K562 (cell line): Measurements from ENCODE around the gene GAL3ST2. TPM values are rescaled to one million over a fixed set of nuclear protein-coding genes. Genes with fewer than 3 reads are reported as not detected.
"Not testable (repeated sequence)": the region's sequence is repeated elsewhere in the genome, so short reads cannot be mapped to it uniquely, and the experiment has no call there.

Experiments used
- ATAC-seq: fragments of 200-7000 bp; cut with Tn5 transposase; 3 replicates; pipeline ENCODE4 v1.9.1; 2020; ENCODE audit warnings: moderate library complexity
- BruUV-seq: library from RNA; stranded (reverse); fragments of 400-500 nt; replicated peaks from 2 replicates; lab custom pipeline; 2021; lab: Mats Ljungman, UMichigan
- CTCF ChIA-PET: fragments of 300-600 bp; formaldehyde crosslinking; extraction: SDS; loops from one replicate; lab custom pipeline; 2021; ENCODE audit warnings: low intra/inter-chr PET ratio; lab: Yijun Ruan, JAX
- POLR2A ChIA-PET: fragments of 300-600, 350-650 bp; sonication (Branson Sonifier 250); formaldehyde crosslinking; extraction: SDS; loops from one replicate; lab custom pipeline; 2021; ENCODE audit warnings: antibody characterized with exemption, inconsistent platforms; lab: Yijun Ruan, JAX
- DNase-seq, 4 experiments: peaks; one replicate each; pipeline versions ENCODE4 v3.0.0 to v3.0.0-alpha.2; 2011 to 2018; ENCODE audit warnings: low spot score in 3 of 4, mixed read lengths in 3 of 4; ENCODE audit errors: extremely low read depth in 1 of 4
- FAIRE-seq: peaks from 2 replicates; lab custom pipeline; 2011; peaks lifted over from hg19 to GRCh38; lab: Jason Lieb, UNC
- H2AFZ ChIP-seq: 2 replicates; pipeline ENCODE4 v1.6.0; 2011; ENCODE audit warnings: low read depth, low read length, control low read depth, inconsistent platforms
- H3K27ac ChIP-seq: fragments of 200-600 bp; 3 replicates; pipeline ENCODE4 v1.8.0; 2011; ENCODE audit warnings: low read depth, mild to moderate bottlenecking, control low read depth, inconsistent platforms, low read length, moderate library complexity, mixed read lengths; ENCODE audit errors: extremely low read depth
- H3K27me3 ChIP-seq, 2 experiments: fragments of 300-600 bp in 1 of 2; 2 replicates in 1 of 2; 3 replicates in 1 of 2; pipeline versions ENCODE4 v1.6.0 to v1.8.0; 2011; ENCODE audit warnings: inconsistent platforms in 2 of 2, low read length in 2 of 2, mild to moderate bottlenecking in 1 of 2, mixed read lengths in 1 of 2, moderate library complexity in 1 of 2; ENCODE audit not compliant: control insufficient read depth in 2 of 2, insufficient read depth in 2 of 2
- H3K36me3 ChIP-seq: fragments of 300-600 bp; 3 replicates; pipeline ENCODE4 v1.8.0; 2011; ENCODE audit warnings: mild to moderate bottlenecking, low read length, inconsistent platforms; ENCODE audit not compliant: control insufficient read depth, insufficient read depth
- H3K4me1 ChIP-seq, 2 experiments: fragments of 200-600 bp in 1 of 2; replicated peaks in 1 of 2; 2 replicates in 1 of 2; 3 replicates in 1 of 2; pipeline versions ENCODE4 v1.5.1 to v1.8.0; 2011; ENCODE audit warnings: inconsistent platforms in 2 of 2, low read length in 2 of 2, mild to moderate bottlenecking in 1 of 2, mixed read lengths in 1 of 2, moderate library complexity in 1 of 2; ENCODE audit not compliant: control insufficient read depth in 2 of 2, insufficient read depth in 2 of 2
- H3K4me2 ChIP-seq: 2 replicates; pipeline ENCODE4 v1.6.1; 2011; ENCODE audit warnings: low read length, control low read depth, inconsistent platforms, mixed read lengths; ENCODE audit not compliant: insufficient read depth
- H3K4me3 ChIP-seq: fragments of 200-600 bp; sonication (generic), shearing (Covaris generic); 2 replicates; pipeline ENCODE4 v1.5.1; 2016; ENCODE audit warnings: control low read depth, inconsistent platforms
- H3K79me2 ChIP-seq: fragments of 200-600 bp; 3 replicates; pipeline ENCODE4 v1.8.0; 2011; ENCODE audit warnings: low read length, inconsistent platforms; ENCODE audit not compliant: control insufficient read depth, insufficient read depth
- H3K9ac ChIP-seq, 2 experiments: 2 replicates each; pipeline versions ENCODE4 v1.6.0 to v1.6.1; 2011; ENCODE audit warnings: low read depth in 2 of 2, low read length in 2 of 2, control low read depth in 1 of 2, inconsistent platforms in 1 of 2, mild to moderate bottlenecking in 1 of 2, mixed read lengths in 1 of 2; ENCODE audit not compliant: insufficient read depth in 1 of 2
- H3K9me1 ChIP-seq: one replicate; pipeline ENCODE4 v1.6.0; 2011; ENCODE audit warnings: inconsistent platforms, mild to moderate bottlenecking, low read length, moderate library complexity; ENCODE audit not compliant: control insufficient read depth, insufficient read depth
- H3K9me3 ChIP-seq: replicated peaks from 2 replicates; pipeline ENCODE4 v1.5.1; 2011; ENCODE audit warnings: low read depth, low read length, inconsistent platforms; ENCODE audit not compliant: control insufficient read depth, insufficient read depth
- H4K20me1 ChIP-seq: replicated peaks from 2 replicates; pipeline ENCODE4 v1.6.1; 2011; ENCODE audit warnings: low read length, inconsistent platforms, mixed read lengths; ENCODE audit not compliant: control insufficient read depth, insufficient read depth
- ASH1L ChIP-seq: fragments of 450-650 bp; IDR thresholded peaks from 2 replicates; pipeline ENCODE4 v1.6.1; 2018; ENCODE audit warnings: borderline replicate concordance, mild to moderate bottlenecking, low read depth; ENCODE audit not compliant: partially characterized antibody
- GABPA ChIP-seq: fragments of 200-800 bp; sonication (Bioruptor generic); conservative IDR thresholded peaks from 2 replicates; pipeline ENCODE4 v1.6.1; 2016; ENCODE audit warnings: low read depth, missing genetic modification characterization, missing compliant biosample characterization
- ZHX1 ChIP-seq: fragments of 150-350 bp; conservative IDR thresholded peaks from 2 replicates; pipeline ENCODE4 v1.6.1; 2014; ENCODE audit warnings: low read length
- ZNF561 ChIP-seq: fragments of 450-650 bp; formaldehyde crosslinking; conservative IDR thresholded peaks from 2 replicates; pipeline ENCODE4 v1.4.0; 2020; ENCODE audit warnings: mild to moderate bottlenecking, moderate library complexity
- WGBS: fragments of 100-300 bp; shearing (Covaris generic); methylation state at CpG from one replicate; pipeline ENCODE4 v1.1.6; 2016; ENCODE audit warnings: low coverage, mixed read lengths; ENCODE audit not compliant: insufficient coverage; ENCODE audit errors: missing lambda C conversion rate; 5-methylcytosine and 5-hydroxymethylcytosine counted together
- in situ Hi-C: fragments of 300-500 bp; cut with MboI; formaldehyde crosslinking; loops from 4 replicates; pipeline ENCODE4 v1.15.0; 2018; ENCODE audit warnings: inconsistent platforms, mixed read lengths
- intact Hi-C: fragments of 100-400 bp; cut with micrococcal nuclease; formaldehyde crosslinking; loops from 2 replicates; pipeline ENCODE4 v1.14.2; 2022
- polyA plus RNA-seq, 8 experiments: library from polyadenylated mRNA; depleted of rRNA in 4 of 8; stranded (reverse) in 5 of 8; unstranded in 3 of 8; fragments of >200 nt; fragmentation: Nextera tagmentation in 2 of 8; fragmentation: Illumina TruSeq in 1 of 8; extraction: Ambion mirVana in 2 of 8; extraction: Trizol in 1 of 8; gene quantifications; 2 replicates each; pipeline versions ENCODE4 v1.2.1 to v1.2.3, GENCODE V29; 2011 to 2014; ENCODE audit warnings: inconsistent platforms in 1 of 8, missing spikeins in 1 of 8
- total RNA-seq, 7 experiments: library from RNA; depleted of rRNA in 6 of 7; stranded (reverse); fragments of >200 nt in 6 of 7; fragmentation: Illumina TruSeq in 2 of 7; extraction: Trizol in 2 of 7; gene quantifications; 2 replicates each; pipeline versions ENCODE4 v1.2.1 to v1.2.3, GENCODE V29; 2011 to 2021; ENCODE audit warnings: low replicate concordance in 1 of 7
- TF ChIP-seq, protein P1 (sequence below): fragments of 200-400 bp; formaldehyde crosslinking; IDR thresholded peaks from 2 replicates; pipeline ENCODE4 v1.6.1; 2017; ENCODE audit warnings: mild to moderate bottlenecking, low read depth, low read length, moderate library complexity

The GAL3ST2 gene
- total and polyA plus RNA-seq, 9 of the 15 experiments (the other 6 are each of a cell fraction or from before 2014, with no cell fraction given): 0.42 TPM; not detected in 8

- TF ChIP-seq ZHX1: no peak
- no peak for TF ChIP-seq GABPA (tag)
- TF ChIP-seq ASH1L: no peak
- TF ChIP-seq, protein P1, sequence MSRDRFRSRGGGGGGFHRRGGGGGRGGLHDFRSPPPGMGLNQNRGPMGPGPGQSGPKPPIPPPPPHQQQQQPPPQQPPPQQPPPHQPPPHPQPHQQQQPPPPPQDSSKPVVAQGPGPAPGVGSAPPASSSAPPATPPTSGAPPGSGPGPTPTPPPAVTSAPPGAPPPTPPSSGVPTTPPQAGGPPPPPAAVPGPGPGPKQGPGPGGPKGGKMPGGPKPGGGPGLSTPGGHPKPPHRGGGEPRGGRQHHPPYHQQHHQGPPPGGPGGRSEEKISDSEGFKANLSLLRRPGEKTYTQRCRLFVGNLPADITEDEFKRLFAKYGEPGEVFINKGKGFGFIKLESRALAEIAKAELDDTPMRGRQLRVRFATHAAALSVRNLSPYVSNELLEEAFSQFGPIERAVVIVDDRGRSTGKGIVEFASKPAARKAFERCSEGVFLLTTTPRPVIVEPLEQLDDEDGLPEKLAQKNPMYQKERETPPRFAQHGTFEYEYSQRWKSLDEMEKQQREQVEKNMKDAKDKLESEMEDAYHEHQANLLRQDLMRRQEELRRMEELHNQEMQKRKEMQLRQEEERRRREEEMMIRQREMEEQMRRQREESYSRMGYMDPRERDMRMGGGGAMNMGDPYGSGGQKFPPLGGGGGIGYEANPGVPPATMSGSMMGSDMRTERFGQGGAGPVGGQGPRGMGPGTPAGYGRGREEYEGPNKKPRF: no peak
- no peak for TF ChIP-seq ZNF561 (CRISPR knock-in tag)
These were observed 23.0 kb downstream of the GAL3ST2 start (continued) for GRCh38 chr2:241799522-241800197.

DNA sequence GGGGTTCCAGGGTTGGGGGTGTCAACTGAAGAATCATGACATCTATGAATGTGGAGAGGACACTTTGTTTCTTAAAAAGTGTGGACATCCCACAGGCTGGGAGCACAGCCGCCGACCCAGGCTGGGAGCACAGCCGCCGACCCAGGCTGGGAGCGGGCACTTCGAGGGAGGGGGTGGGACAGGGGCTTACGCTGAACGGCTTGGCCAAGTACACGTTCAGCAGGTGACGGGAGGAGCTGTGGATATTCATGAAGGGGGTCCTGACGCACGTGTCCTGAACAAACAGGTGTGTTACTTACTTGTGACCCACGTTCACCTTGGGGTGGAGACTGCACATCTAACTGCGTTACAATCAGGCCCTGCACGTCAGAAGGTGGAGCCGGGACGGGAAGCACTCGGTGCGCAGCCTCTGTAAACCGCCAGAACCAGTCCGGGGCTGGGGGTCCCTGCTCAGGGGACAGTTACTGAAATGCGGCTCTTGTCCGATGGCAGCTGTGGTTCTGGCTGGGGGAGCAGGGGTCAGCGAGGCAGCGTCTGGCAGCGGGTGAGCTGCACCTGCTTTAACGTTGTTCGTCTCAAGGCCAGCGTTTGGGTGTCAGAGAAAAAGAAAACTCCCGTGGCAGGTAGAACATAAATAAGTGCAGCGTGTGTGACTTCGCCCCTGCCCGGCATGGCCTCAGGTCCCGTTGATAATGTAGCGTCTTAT lies 23.7 kb downstream of the GAL3ST2 start:
- H4K20me1 ChIP-seq, ATAC-seq, in situ Hi-C loops, H3K27ac ChIP-seq, H3K36me3 ChIP-seq, H3K9ac ChIP-seq, H3K27me3 ChIP-seq, BruUV-seq, H3K4me2 ChIP-seq, H3K9me3 ChIP-seq, FAIRE-seq, H3K9me1 ChIP-seq, CTCF ChIA-PET, intact Hi-C loops, H3K4me3 ChIP-seq, DNase-seq, H3K79me2 ChIP-seq, H2AFZ ChIP-seq: not testable (repeated sequence)
- 73% methylated on average over 18 of the region's 35 CpGs for WGBS
- peaks cover 16 to 84% of the 10 kb centered on the region in 2 experiments for H3K4me1 ChIP-seq
- POLR2A ChIA-PET: interaction anchor here (0.7 kb wide), 1 partner anchor 332 kb away, joined by 3 read pairs; no protein-coding TSS in a partner anchor
